GM12801 (cell line): ENCODE measurements around the gene NECTIN1.

Experiments
- CTCF ChIP-seq: IDR thresholded peaks from one replicate; pipeline ENCODE4 v1.5.1; 2011; ENCODE audit warnings: control low read depth; ENCODE audit not compliant: insufficient read length; ENCODE audit errors: extremely low read depth

NECTIN1 gene

GRCh38 chr11:119619665-119620064, 109.3 kb downstream of the NECTIN1 start:
- no peak for TF ChIP-seq CTCF

GRCh38 chr11:119618208-119618909, 110.6 kb downstream of the NECTIN1 start:
- no peak for TF ChIP-seq CTCF

- TF ChIP-seq CTCF: no peak
Measured at GRCh38 chr11:119617340-119617713, 111.7 kb downstream of the NECTIN1 start.

- no peak for TF ChIP-seq CTCF
Measured at GRCh38 chr11:119616586-119617339, 112.2 kb downstream of the NECTIN1 start.

GRCh38 chr11:119615882-119616196, 113.2 kb downstream of the NECTIN1 start:
- TF ChIP-seq CTCF: no peak

GRCh38 chr11:119615003-119615881, 113.8 kb downstream of the NECTIN1 start:
- no peak for TF ChIP-seq CTCF
